CD14-positive monocyte (primary cell): ENCODE results near the gene KCNIP2. TPM values are rescaled to one million over a fixed set of nuclear protein-coding genes. Genes with fewer than 3 reads are reported as not detected.

Experiments
- DNase-seq, 3 donors: peaks; one replicate each; pipeline ENCODE4 v3.0.0-alpha.2; 2011 to 2022
- H2AFZ ChIP-seq: 2 replicates; pipeline ENCODE4 v1.6.0; 2012; ENCODE audit warnings: mild to moderate bottlenecking, low read depth, low read length, inconsistent platforms; ENCODE audit not compliant: insufficient read depth, poor library complexity, severe bottlenecking
- H3K27ac ChIP-seq, 2 donors: 1 replicate in 1 of 2; 2 replicates in 1 of 2; pipeline ENCODE4 v1.5.1; 2012 to 2013; ENCODE audit warnings: low read length in 2 of 2, control low read depth in 1 of 2, inconsistent platforms in 1 of 2, low read depth in 1 of 2, mild to moderate bottlenecking in 1 of 2
- H3K27me3 ChIP-seq, 2 donors: one replicate each; pipeline versions ENCODE4 v1.6.0 to v1.6.1; 2011 to 2013; ENCODE audit warnings: low read length in 2 of 2; ENCODE audit not compliant: control insufficient read depth in 2 of 2, insufficient read depth in 2 of 2
- H3K36me3 ChIP-seq, 2 donors: replicated peaks in 1 of 2; 1 replicate in 1 of 2; 2 replicates in 1 of 2; pipeline versions ENCODE4 v1.5.1 to v1.6.1; 2012 to 2013; ENCODE audit warnings: low read length in 2 of 2, control low read depth in 1 of 2, inconsistent platforms in 1 of 2, mild to moderate bottlenecking in 1 of 2; ENCODE audit not compliant: insufficient read depth in 2 of 2, control insufficient read depth in 1 of 2
- H3K4me1 ChIP-seq, 2 donors: 1 replicate in 1 of 2; 2 replicates in 1 of 2; pipeline versions ENCODE4 v1.5.1 to v1.6.1; 2012 to 2013; ENCODE audit warnings: low read length in 2 of 2, control low read depth in 1 of 2, inconsistent platforms in 1 of 2, mild to moderate bottlenecking in 1 of 2, moderate library complexity in 1 of 2; ENCODE audit not compliant: insufficient read depth in 2 of 2, control insufficient read depth in 1 of 2
- H3K4me2 ChIP-seq: replicated peaks from 2 replicates; pipeline ENCODE3; 2012; ENCODE audit warnings: low read length, moderate library complexity, mild to moderate bottlenecking; ENCODE audit not compliant: poor library complexity, severe bottlenecking; ENCODE audit errors: extremely low read depth
- H3K4me3 ChIP-seq, 3 experiments: fragments of 200-600 bp in 1 of 3; sonication (generic) in 1 of 3; replicated peaks in 1 of 3; 1 replicate in 2 of 3; 2 replicates in 1 of 3; pipeline ENCODE4 v1.5.1; 2011 to 2013; ENCODE audit warnings: low read length in 3 of 3, mild to moderate bottlenecking in 3 of 3, control low read depth in 2 of 3, low read depth in 2 of 3, inconsistent platforms in 1 of 3, moderate library complexity in 1 of 3
- H3K79me2 ChIP-seq: 2 replicates; pipeline ENCODE4 v1.6.0; 2012; ENCODE audit warnings: mild to moderate bottlenecking, control low read depth, inconsistent platforms, low read length, moderate library complexity; ENCODE audit not compliant: insufficient read depth
- H3K9ac ChIP-seq: 2 replicates; pipeline ENCODE4 v1.6.0; 2017; ENCODE audit warnings: low read length, mild to moderate bottlenecking; ENCODE audit not compliant: insufficient read depth, poor library complexity, severe bottlenecking
- H3K9me3 ChIP-seq, 2 donors: replicated peaks in 1 of 2; 1 replicate in 1 of 2; 2 replicates in 1 of 2; pipeline versions ENCODE4 v1.5.1 to v1.6.1; 2012 to 2013; ENCODE audit warnings: low read length in 2 of 2, control low read depth in 1 of 2; ENCODE audit not compliant: control insufficient read depth in 1 of 2, insufficient read depth in 1 of 2
- H4K20me1 ChIP-seq: 2 replicates; pipeline ENCODE4 v1.6.0; 2012; ENCODE audit warnings: mild to moderate bottlenecking, low read length, control low read depth, moderate library complexity; ENCODE audit not compliant: insufficient read depth
- H3K27ac Mint-ChIP-seq, 7 donors: one replicate each; pipeline ENCODE4 v1.8.0; 2020; ENCODE audit warnings: mild to moderate bottlenecking in 7 of 7, mixed read lengths in 7 of 7, moderate library complexity in 6 of 7, inconsistent platforms in 2 of 7
- H3K27me3 Mint-ChIP-seq, 3 donors: one replicate each; pipeline ENCODE4 v1.8.0; 2021 to 2022; ENCODE audit warnings: low read depth in 3 of 3, mild to moderate bottlenecking in 3 of 3, mixed read lengths in 3 of 3, moderate library complexity in 3 of 3, inconsistent platforms in 1 of 3
- H3K36me3 Mint-ChIP-seq, 2 donors: one replicate each; pipeline ENCODE4 v1.8.0; 2020; ENCODE audit warnings: mixed read lengths in 2 of 2, inconsistent platforms in 1 of 2, mild to moderate bottlenecking in 1 of 2
- H3K4me1 Mint-ChIP-seq: one replicate; pipeline ENCODE4 v1.8.0; 2020; ENCODE audit warnings: mild to moderate bottlenecking, mixed read lengths
- H3K4me3 Mint-ChIP-seq, 2 donors: one replicate each; pipeline ENCODE4 v1.8.0; 2020; ENCODE audit warnings: mild to moderate bottlenecking in 2 of 2, mixed read lengths in 2 of 2, moderate library complexity in 1 of 2
- H3K9me3 Mint-ChIP-seq, 7 donors: one replicate each; pipeline ENCODE4 v1.8.0; 2020 to 2022; ENCODE audit warnings: mixed read lengths in 7 of 7, mild to moderate bottlenecking in 6 of 7, moderate library complexity in 6 of 7, inconsistent platforms in 2 of 7
- WGBS: methylation state at CpG from one replicate; pipeline ENCODE4 v1.1.5; 2013; ENCODE audit warnings: missing lambda C conversion rate; ENCODE audit not compliant: insufficient coverage; 5-methylcytosine and 5-hydroxymethylcytosine counted together
- intact Hi-C, 2 donors: fragments of 100-400 bp; cut with micrococcal nuclease; formaldehyde crosslinking; loops; one replicate each; pipeline versions ENCODE4 v1.15.0 to v1.15.1; 2023
- polyA plus RNA-seq, 3 donors: library from polyadenylated mRNA; depleted of rRNA in 1 of 3; unstranded in 2 of 3; stranded (reverse) in 1 of 3; fragments of 300-500 nt in 2 of 3; fragments of >200 nt in 1 of 3; fragmentation: Illumina TruSeq in 2 of 3; gene quantifications; 1 replicate in 2 of 3; 2 replicates in 1 of 3; pipeline ENCODE4 v1.2.3, GENCODE V29; 2012 to 2021
- TF ChIP-seq, protein P1 (sequence below): fragments of 200-600 bp; IDR thresholded peaks from one replicate; pipeline ENCODE4 v1.8.0; 2022; ENCODE audit warnings: antibody characterized with exemption, mild to moderate bottlenecking

The KCNIP2 gene
- polyA plus RNA-seq, 3 donors, result 0.48 to 2.1 TPM; not detected in 1

- Histone ChIP-seq H3K36me3 (peaks cover 18 to 23% of the 10 kb centered on the region in 2 donors), H4K20me1 (peaks cover 68% of the 10 kb centered on the region), H3K27me3 (no peaks in the 10 kb centered on the region), H3K9me3 (no peaks in the 10 kb centered on the region), H3K27ac (no peak overlapping the region), H3K4me1 (peaks cover 28 to 42% of the 10 kb centered on the region in 2 donors), H3K4me3 (peak overlapping the region; percentile 86 to 97 (median 88)), H3K9ac (peak overlapping the region; percentile 93), H3K4me2 (peak overlapping the region; percentile 78), H3K79me2 (peaks cover 69% of the 10 kb centered on the region), H2AFZ (no peak overlapping the region)
- TF ChIP-seq, protein P1, sequence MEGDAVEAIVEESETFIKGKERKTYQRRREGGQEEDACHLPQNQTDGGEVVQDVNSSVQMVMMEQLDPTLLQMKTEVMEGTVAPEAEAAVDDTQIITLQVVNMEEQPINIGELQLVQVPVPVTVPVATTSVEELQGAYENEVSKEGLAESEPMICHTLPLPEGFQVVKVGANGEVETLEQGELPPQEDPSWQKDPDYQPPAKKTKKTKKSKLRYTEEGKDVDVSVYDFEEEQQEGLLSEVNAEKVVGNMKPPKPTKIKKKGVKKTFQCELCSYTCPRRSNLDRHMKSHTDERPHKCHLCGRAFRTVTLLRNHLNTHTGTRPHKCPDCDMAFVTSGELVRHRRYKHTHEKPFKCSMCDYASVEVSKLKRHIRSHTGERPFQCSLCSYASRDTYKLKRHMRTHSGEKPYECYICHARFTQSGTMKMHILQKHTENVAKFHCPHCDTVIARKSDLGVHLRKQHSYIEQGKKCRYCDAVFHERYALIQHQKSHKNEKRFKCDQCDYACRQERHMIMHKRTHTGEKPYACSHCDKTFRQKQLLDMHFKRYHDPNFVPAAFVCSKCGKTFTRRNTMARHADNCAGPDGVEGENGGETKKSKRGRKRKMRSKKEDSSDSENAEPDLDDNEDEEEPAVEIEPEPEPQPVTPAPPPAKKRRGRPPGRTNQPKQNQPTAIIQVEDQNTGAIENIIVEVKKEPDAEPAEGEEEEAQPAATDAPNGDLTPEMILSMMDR, result no peak
- 17% methylated on average over 1 of the region's 5 CpGs for WGBS
- H3K4me3 Mint-ChIP-seq, result peak overlapping the region; percentile 94 to 98
- H3K27ac Mint-ChIP-seq, result peak overlapping the region in 4 of 7 donors; percentile 28 to 82 (median 58)
- intact Hi-C loops, result loop anchor here in 1 of 2 donors (10.0 kb wide), 1 partner anchor 462 kb away; the partner anchor contains the start of gene BTRC
- no peaks in the 10 kb centered on the region for H3K27me3 Mint-ChIP-seq
- no peak for DNase-seq
- H3K9me3 Mint-ChIP-seq, result no peaks in the 10 kb centered on the region
- H3K4me1 Mint-ChIP-seq, result peaks cover 46% of the 10 kb centered on the region
- peaks cover 13 to 31% of the 10 kb centered on the region in 2 donors for H3K36me3 Mint-ChIP-seq
Observed at GRCh38 chr10:101816376-101816775, 27.2 kb downstream of the KCNIP2 start.

GRCh38 chr10:101814466-101815071 is 29.0 kb downstream of the KCNIP2 start:
- peaks cover 46% of the 10 kb centered on the region for H3K4me1 Mint-ChIP-seq

More at GRCh38 chr10:101814466-101815071, 29.0 kb downstream of the KCNIP2 start:
- WGBS, result 98% methylated on average over 5 of the region's 8 CpGs
- Histone ChIP-seq H3K4me1 (peaks cover 27 to 41% of the 10 kb centered on the region in 2 donors), H3K9me3 (no peaks in the 10 kb centered on the region), H3K27me3 (no peaks in the 10 kb centered on the region), H3K9ac (peak overlapping the region; percentile 93), H3K79me2 (peaks cover 87% of the 10 kb centered on the region), H3K36me3 (peaks cover 35 to 41% of the 10 kb centered on the region in 2 donors), H2AFZ (no peak overlapping the region), H3K4me2 (peak overlapping the region; percentile 78), H3K4me3 (peak overlapping the region in 1 of 3 experiments; percentile 86), H4K20me1 (peaks cover 86% of the 10 kb centered on the region), H3K27ac (peak overlapping the region in 1 of 2 donors; percentile 40)
- no peaks in the 10 kb centered on the region for H3K9me3 Mint-ChIP-seq
- peaks cover 23 to 46% of the 10 kb centered on the region in 2 donors for H3K36me3 Mint-ChIP-seq
- DNase-seq, result no peak
- intact Hi-C loops, result loop anchor here in 1 of 2 donors (10.0 kb wide), 1 partner anchor 460 kb away; the partner anchor contains the start of gene BTRC
- H3K27me3 Mint-ChIP-seq, result no peaks in the 10 kb centered on the region
- TF ChIP-seq, protein P1, result no peak
- peak overlapping the region in 3 of 7 donors; percentile 23 to 70 (median 26) for H3K27ac Mint-ChIP-seq
- H3K4me3 Mint-ChIP-seq, result peak overlapping the region; percentile 28 to 94
